Measurements from ENCODE around the gene ARHGEF6. TPM values are rescaled to one million over a fixed set of nuclear protein-coding genes. Genes with fewer than 3 reads are reported as not detected.
"Not testable (repeated sequence)": the region's sequence is repeated elsewhere in the genome, so short reads cannot be mapped to it uniquely, and the experiment has no call there.

ARHGEF6 gene
- total RNA-seq, 3 donors from 2014 or later: 16.1 to 18.8 (median 16.8) TPM

DNA sequence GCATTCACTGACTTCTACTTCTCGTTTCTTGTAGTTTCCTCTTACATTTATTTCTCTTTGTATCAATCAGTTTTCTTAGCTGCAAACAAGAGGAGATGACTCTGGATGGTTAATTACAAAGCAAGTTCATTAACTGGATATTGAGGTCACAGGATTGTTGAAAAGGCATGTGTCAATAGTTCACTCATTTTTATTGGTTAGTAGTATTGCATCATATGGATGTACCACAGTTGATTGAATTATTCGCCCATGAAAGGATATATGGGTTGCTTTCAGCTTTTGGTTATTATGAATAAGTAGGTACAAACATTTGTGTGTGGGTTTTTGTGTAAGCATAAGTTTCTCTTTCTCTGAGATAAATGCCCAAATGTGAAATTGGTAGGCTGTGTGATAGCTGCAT lies 21.8 kb upstream of the ARHGEF6 start:
- no peak for DNase-seq
- H3K36me3 Mint-ChIP-seq (ENCODE audit: insufficient read depth): no peaks in the 10 kb centered on the region
- H3K4me1 Mint-ChIP-seq (ENCODE audit: low read depth): peaks cover 8% of the 10 kb centered on the region
- no peaks in the 10 kb centered on the region for H3K9me3 Mint-ChIP-seq
- no peak for ATAC-seq
- no peak overlapping the region for H3K4me3 Mint-ChIP-seq
- H3K27me3 Mint-ChIP-seq (ENCODE audit: low read depth): no peaks in the 10 kb centered on the region

DNA sequence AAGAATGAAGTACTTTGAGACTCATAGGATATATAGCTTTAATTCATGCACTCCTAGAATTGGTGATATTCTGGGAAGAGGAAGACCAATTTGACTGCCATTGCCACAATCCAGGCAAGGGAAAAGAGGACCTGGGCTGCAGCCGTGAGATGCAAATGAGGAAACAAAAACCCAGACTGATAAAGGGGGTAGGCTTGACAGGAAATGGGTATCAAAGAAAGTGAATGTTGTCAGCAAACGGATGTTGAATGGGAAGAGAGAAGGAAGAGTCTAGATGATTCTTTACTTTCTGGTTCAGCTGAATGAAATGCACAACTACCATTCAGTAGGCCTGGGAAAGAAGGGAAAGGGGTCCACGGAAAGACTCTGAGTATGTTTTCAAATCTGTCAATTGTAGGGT lies 17.1 kb upstream of the ARHGEF6 start:
- H3K4me1 Mint-ChIP-seq (ENCODE audit: low read depth): peaks cover 10% of the 10 kb centered on the region
- no peaks in the 10 kb centered on the region for H3K27me3 Mint-ChIP-seq (ENCODE audit: low read depth)
- no peak for ATAC-seq
- no peak overlapping the region for H3K4me3 Mint-ChIP-seq
- DNase-seq: no peak
- no peaks in the 10 kb centered on the region for H3K36me3 Mint-ChIP-seq (ENCODE audit: insufficient read depth)
- no peaks in the 10 kb centered on the region for H3K9me3 Mint-ChIP-seq

DNA sequence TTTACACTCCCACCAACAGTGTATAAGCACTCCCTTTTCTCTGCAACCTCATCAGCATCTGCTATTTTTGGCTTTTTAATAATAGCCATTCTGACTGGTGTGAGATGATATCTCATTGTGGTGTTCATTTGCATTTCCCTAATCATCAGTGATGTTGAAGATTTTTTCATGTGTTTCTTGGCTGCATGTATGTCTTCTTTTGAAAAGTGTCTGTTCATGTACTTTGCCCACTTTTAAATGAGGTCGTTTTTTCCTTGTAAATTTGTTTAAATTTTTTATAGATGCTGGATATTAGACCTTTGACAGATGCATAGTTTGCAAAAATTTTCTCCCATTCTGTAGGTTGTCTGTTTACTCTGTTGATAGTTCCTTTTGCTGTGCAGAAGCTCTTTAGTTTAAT lies 14.4 kb upstream of the ARHGEF6 start:
- not testable (repeated sequence) for ATAC-seq; H3K4me1 Mint-ChIP-seq (ENCODE audit: low read depth); H3K4me3 Mint-ChIP-seq

DNA sequence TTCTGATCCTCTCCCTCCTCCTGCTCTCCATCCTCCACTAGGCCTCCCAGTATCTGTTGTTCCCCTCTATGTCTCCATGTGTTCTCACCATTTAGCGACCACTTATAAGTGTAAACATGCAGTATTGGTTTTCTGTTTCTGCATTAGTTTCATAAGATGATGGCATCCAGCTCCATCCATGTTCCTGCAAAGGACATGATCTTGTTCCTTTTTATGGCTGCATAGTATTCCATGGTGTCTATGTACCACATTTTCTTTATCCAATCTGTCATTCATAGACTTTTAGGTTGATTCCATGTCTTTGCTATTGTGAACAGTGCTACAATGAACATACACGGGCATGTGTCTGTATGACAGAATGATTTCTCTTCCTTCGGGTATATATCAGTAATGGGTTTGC lies 13.9 kb upstream of the ARHGEF6 start:
- H3K4me3 Mint-ChIP-seq; H3K27me3 Mint-ChIP-seq (ENCODE audit: low read depth); H3K36me3 Mint-ChIP-seq (ENCODE audit: insufficient read depth); DNase-seq; ATAC-seq; H3K9me3 Mint-ChIP-seq; H3K4me1 Mint-ChIP-seq (ENCODE audit: low read depth): not testable (repeated sequence)

More for the DNA sequence above, 14.4 kb upstream of the ARHGEF6 start:
- not testable (repeated sequence) for H3K36me3 Mint-ChIP-seq (ENCODE audit: insufficient read depth); DNase-seq; H3K9me3 Mint-ChIP-seq; H3K27me3 Mint-ChIP-seq (ENCODE audit: low read depth)

DNA sequence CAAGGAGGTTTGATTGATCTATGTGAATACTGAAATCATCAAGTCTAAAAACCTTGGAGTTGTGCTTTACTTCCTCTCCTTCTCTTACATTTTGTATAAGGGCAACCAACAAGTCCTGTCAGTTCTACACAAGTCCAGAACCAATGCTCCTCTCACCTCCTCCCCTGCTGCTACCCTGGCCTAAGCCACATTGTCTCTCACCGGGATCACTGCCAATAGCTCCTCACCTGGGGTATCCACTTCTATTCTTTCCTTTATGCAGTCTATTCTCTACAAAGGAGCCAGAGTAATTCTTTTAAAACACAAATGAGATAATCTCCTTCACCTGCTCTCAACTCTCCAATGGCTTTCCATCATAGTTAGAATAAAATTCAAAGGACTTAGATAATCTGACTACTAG lies 13.3 kb upstream of the ARHGEF6 start:
- Mint-ChIP-seq H3K36me3 (ENCODE audit: insufficient read depth) (no peaks in the 10 kb centered on the region), H3K9me3 (no peaks in the 10 kb centered on the region), H3K4me1 (ENCODE audit: low read depth) (peaks cover 10% of the 10 kb centered on the region), H3K27me3 (ENCODE audit: low read depth) (no peaks in the 10 kb centered on the region), H3K4me3 (no peak overlapping the region)
- no peak for DNase-seq
- ATAC-seq: no peak

- Mint-ChIP-seq H3K27me3 (ENCODE audit: low read depth) (no peaks in the 10 kb centered on the region), H3K4me1 (ENCODE audit: low read depth) (peaks cover 1% of the 10 kb centered on the region), H3K36me3 (ENCODE audit: insufficient read depth) (no peaks in the 10 kb centered on the region), H3K4me3 (no peak overlapping the region), H3K9me3 (no peaks in the 10 kb centered on the region)
- DNase-seq (no peak), ATAC-seq (no peak)
Measured at GRCh38 chrX:136789856-136790255, 9.1 kb upstream of the ARHGEF6 start.

- H3K36me3 Mint-ChIP-seq (ENCODE audit: insufficient read depth): no peaks in the 10 kb centered on the region
- H3K4me1 Mint-ChIP-seq (ENCODE audit: low read depth): peaks cover 36% of the 10 kb centered on the region
- DNase-seq: no peak
- no peaks in the 10 kb centered on the region for H3K27me3 Mint-ChIP-seq (ENCODE audit: low read depth)
- H3K9me3 Mint-ChIP-seq: no peaks in the 10 kb centered on the region
- H3K4me3 Mint-ChIP-seq: no peak overlapping the region
- ATAC-seq: no peak
Measured at GRCh38 chrX:136784231-136784630, 3.5 kb upstream of the ARHGEF6 start.

DNA sequence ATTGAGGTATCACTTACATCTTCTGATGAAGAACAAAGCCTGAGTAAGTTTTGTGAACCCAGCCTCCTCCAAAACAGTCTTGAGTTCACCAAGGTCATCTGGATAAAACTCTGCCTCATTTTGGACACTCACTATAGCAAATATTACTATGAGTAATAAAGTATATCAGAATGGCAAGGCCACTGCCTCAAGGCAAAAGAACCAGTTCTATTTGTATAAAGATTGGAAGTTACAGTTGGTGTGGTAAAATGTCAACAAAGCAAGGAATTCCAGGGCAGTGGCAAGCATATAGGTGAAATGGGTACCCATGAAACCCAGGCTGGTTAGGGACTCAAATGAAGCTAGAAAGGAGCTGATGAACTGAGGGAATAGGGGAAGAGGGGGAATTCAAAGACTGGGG lies 2.4 kb upstream of the ARHGEF6 start:
- Mint-ChIP-seq H3K4me3 (no peak overlapping the region), H3K36me3 (ENCODE audit: insufficient read depth) (no peaks in the 10 kb centered on the region), H3K27me3 (ENCODE audit: low read depth) (no peaks in the 10 kb centered on the region), H3K4me1 (ENCODE audit: low read depth) (peaks cover 44% of the 10 kb centered on the region), H3K9me3 (no peaks in the 10 kb centered on the region)
- DNase-seq: no peak
- ATAC-seq: no peak

DNA sequence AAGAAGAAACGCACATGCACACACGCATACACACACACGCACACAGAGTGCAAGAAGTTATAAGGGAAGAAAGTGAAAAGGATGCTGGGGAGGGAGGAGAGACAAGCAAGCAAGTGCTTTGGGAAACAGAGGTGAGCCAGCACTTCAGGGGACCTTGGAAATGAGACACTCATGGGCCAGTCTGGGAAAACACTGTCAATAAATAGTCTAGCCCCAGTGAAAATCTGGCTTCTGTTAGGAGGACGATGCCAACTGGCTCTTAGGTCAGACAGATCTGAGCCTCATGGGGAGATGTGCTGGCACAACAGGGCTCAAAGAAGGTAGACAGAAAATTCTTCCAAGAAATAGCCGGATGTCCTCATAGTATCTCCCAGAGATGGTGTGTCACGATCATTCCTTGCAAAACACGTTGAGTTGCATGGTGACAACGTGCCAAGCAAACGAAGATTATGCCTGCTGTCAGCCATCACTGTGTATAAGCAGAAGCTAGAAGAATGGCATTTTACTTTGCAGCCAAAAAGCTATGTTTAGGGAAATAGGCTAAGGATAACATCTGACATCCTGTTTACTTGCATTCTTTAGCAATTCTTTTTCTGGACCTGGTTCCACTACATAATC lies 557 bp upstream of the ARHGEF6 start:
- no peaks in the 10 kb centered on the region for H3K9me3 Mint-ChIP-seq
- no peaks in the 10 kb centered on the region for H3K36me3 Mint-ChIP-seq (ENCODE audit: insufficient read depth)
- DNase-seq (no peak), ATAC-seq (peak in 1 of 2 donors; percentile 16)
- H3K27me3 Mint-ChIP-seq (ENCODE audit: low read depth): no peaks in the 10 kb centered on the region
- H3K4me1 Mint-ChIP-seq (ENCODE audit: low read depth): peaks cover 59% of the 10 kb centered on the region
- H3K4me3 Mint-ChIP-seq: peak overlapping the region; percentile 90

- DNase-seq (no peak), ATAC-seq (peak; percentile 32 to 40)
- Mint-ChIP-seq H3K4me3 (peak overlapping the region; percentile 90), H3K4me1 (ENCODE audit: low read depth) (peaks cover 69% of the 10 kb centered on the region), H3K36me3 (ENCODE audit: insufficient read depth) (no peaks in the 10 kb centered on the region), H3K9me3 (no peaks in the 10 kb centered on the region), H3K27me3 (ENCODE audit: low read depth) (no peaks in the 10 kb centered on the region)
Measured at GRCh38 chrX:136780241-136780640, 491 bp downstream of the ARHGEF6 start.

DNA sequence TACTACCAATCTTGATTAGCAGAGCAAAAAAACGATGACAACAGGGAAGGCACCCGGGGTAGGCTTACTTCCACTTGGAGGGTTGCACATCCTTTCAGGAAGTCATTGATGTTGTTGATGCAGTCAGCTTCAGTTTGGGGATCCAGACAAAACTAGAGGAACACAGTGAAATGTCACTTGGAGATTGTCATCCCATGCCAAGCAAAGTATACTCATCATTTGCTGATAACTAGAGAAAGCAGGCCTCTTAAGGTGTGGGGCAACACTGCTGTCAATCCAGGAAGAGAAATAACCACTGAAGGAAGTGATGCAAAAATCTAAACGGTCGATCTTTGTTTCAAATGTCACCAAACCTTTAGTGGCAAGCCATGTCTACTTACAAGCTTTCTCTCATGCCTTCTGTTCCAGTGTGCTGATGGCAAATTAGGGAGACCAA lies 1.4 kb downstream of the ARHGEF6 start:
- Mint-ChIP-seq H3K4me1 (ENCODE audit: low read depth) (peaks cover 74% of the 10 kb centered on the region), H3K4me3 (peak overlapping the region; percentile 90), H3K36me3 (ENCODE audit: insufficient read depth) (peaks cover 1% of the 10 kb centered on the region), H3K27me3 (ENCODE audit: low read depth) (no peaks in the 10 kb centered on the region), H3K9me3 (no peaks in the 10 kb centered on the region)
- ATAC-seq (peak; percentile 69 to 74), DNase-seq (no peak)

DNA sequence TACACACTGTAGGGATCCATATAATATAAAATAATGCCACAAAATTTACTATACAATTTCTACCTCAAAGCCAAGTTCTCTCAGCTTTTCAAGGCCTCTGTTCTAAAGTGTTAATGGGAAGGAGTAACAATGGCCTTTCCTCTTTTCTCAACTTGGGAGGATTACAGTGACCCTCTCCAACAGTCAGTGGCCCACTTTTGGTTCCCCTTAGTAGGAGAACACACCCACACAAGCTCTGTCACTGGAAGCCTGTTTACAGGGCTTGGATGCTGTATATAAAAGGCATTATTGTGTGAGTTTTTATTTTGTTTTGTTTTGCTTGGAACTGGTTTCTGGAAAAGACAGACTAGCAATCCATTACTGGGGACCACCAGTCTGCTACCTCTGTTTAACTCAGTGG lies 1.8 kb downstream of the ARHGEF6 start:
- H3K36me3 Mint-ChIP-seq (ENCODE audit: insufficient read depth): peaks cover 1% of the 10 kb centered on the region
- H3K4me1 Mint-ChIP-seq (ENCODE audit: low read depth): peaks cover 70% of the 10 kb centered on the region
- H3K27me3 Mint-ChIP-seq (ENCODE audit: low read depth): no peaks in the 10 kb centered on the region
- H3K9me3 Mint-ChIP-seq: no peaks in the 10 kb centered on the region
- DNase-seq: no peak
- peak overlapping the region; percentile 90 for H3K4me3 Mint-ChIP-seq
- no peak for ATAC-seq

GRCh38 chrX:136778020-136778419 lies 2.7 kb downstream of the ARHGEF6 start:
- Mint-ChIP-seq H3K9me3 (no peaks in the 10 kb centered on the region), H3K27me3 (ENCODE audit: low read depth) (no peaks in the 10 kb centered on the region), H3K36me3 (ENCODE audit: insufficient read depth) (peaks cover 1% of the 10 kb centered on the region), H3K4me3 (peak overlapping the region; percentile 90), H3K4me1 (ENCODE audit: low read depth) (peaks cover 69% of the 10 kb centered on the region)
- ATAC-seq: no peak
- DNase-seq: no peak

DNA sequence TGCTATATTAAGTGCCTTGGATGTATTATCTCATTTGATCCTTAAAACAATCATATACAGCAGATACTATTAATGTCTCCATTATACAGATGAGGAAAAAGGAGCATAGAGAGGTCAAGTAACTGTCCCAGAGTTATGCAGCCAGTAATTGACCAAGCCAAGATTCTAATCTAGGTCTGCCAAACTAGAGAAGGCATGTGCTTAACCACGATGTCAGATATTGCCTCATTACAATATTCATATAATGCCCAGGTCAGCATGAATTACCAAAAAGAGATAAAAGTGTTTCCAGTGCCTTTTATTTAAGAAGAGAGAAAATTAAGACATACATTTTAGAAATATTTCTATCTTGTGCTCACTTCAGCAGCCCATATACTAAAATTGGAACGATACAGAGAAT lies 7.1 kb downstream of the ARHGEF6 start:
- Mint-ChIP-seq H3K9me3 (no peaks in the 10 kb centered on the region), H3K4me3 (no peak overlapping the region), H3K27me3 (ENCODE audit: low read depth) (no peaks in the 10 kb centered on the region), H3K4me1 (ENCODE audit: low read depth) (peaks cover 60% of the 10 kb centered on the region), H3K36me3 (ENCODE audit: insufficient read depth) (peaks cover 6% of the 10 kb centered on the region)
- no peak for DNase-seq
- ATAC-seq: no peak

- DNase-seq; ATAC-seq; H3K4me3 Mint-ChIP-seq; H3K9me3 Mint-ChIP-seq; H3K36me3 Mint-ChIP-seq (ENCODE audit: insufficient read depth); H3K27me3 Mint-ChIP-seq (ENCODE audit: low read depth): not testable (repeated sequence)
- peaks cover 49% of the 10 kb centered on the region for H3K4me1 Mint-ChIP-seq (ENCODE audit: low read depth)
Measured at GRCh38 chrX:136771869-136772268, 8.9 kb downstream of the ARHGEF6 start.

Measured in activated T-cell treated with anti-CD3 and anti-CD28 coated beads, Interleukin-2, amount 50 U/mL, for 4 hours (primary cell).